Astrocyte of the cerebellum (primary cell): ENCODE measurements around the gene ATP6V1E1.

ENCODE experiments used
- DNase-seq: peaks from one replicate; pipeline ENCODE4 v3.0.0-alpha.2; 2011; ENCODE audit warnings: low read depth
- H3K4me3 ChIP-seq: 2 replicates; pipeline ENCODE4 v1.5.1; 2011; ENCODE audit warnings: mild to moderate bottlenecking, low read depth, low read length, moderate library complexity
- in situ Hi-C: cut with HindIII; loops from 2 replicates; pipeline ENCODE4 v1.10.0; 2017; ENCODE audit warnings: low sequenced_read_pairs
- TF ChIP-seq, protein P1 (sequence below): IDR thresholded peaks from 2 replicates; pipeline ENCODE4 v1.5.1; 2012; ENCODE audit warnings: low read length, low read depth, moderate library complexity, mild to moderate bottlenecking; ENCODE audit errors: missing control alignments

Gene ATP6V1E1

DNA sequence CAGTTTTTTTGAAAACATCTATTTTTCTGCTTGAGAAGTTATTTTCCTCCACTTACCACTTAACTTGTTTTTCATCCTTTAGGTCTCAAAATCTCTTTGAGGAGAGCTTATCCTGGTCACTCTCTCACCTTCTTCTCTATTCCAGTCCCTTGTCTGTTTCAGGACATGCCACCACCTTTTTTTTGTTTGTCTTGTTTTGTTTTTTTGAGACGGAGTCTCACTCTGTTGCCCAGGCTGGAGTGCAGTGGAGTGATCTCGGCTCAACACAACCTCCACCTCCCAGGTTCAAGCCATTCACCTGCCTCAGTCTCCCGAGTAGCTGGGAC is 5.4 kb upstream of the ATP6V1E1 start:
- TF ChIP-seq, protein P1, sequence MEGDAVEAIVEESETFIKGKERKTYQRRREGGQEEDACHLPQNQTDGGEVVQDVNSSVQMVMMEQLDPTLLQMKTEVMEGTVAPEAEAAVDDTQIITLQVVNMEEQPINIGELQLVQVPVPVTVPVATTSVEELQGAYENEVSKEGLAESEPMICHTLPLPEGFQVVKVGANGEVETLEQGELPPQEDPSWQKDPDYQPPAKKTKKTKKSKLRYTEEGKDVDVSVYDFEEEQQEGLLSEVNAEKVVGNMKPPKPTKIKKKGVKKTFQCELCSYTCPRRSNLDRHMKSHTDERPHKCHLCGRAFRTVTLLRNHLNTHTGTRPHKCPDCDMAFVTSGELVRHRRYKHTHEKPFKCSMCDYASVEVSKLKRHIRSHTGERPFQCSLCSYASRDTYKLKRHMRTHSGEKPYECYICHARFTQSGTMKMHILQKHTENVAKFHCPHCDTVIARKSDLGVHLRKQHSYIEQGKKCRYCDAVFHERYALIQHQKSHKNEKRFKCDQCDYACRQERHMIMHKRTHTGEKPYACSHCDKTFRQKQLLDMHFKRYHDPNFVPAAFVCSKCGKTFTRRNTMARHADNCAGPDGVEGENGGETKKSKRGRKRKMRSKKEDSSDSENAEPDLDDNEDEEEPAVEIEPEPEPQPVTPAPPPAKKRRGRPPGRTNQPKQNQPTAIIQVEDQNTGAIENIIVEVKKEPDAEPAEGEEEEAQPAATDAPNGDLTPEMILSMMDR, result no peak
- DNase-seq, result no peak
- H3K4me3 ChIP-seq, result no peak overlapping the region
- in situ Hi-C loops, result no loop called here

GRCh38 chr22:17633217-17633997 is 4.9 kb upstream of the ATP6V1E1 start:
- TF ChIP-seq, protein P1, result no peak
- peak; percentile 50 for DNase-seq
- in situ Hi-C loops, result no loop called here
- no peak overlapping the region for H3K4me3 ChIP-seq

DNA sequence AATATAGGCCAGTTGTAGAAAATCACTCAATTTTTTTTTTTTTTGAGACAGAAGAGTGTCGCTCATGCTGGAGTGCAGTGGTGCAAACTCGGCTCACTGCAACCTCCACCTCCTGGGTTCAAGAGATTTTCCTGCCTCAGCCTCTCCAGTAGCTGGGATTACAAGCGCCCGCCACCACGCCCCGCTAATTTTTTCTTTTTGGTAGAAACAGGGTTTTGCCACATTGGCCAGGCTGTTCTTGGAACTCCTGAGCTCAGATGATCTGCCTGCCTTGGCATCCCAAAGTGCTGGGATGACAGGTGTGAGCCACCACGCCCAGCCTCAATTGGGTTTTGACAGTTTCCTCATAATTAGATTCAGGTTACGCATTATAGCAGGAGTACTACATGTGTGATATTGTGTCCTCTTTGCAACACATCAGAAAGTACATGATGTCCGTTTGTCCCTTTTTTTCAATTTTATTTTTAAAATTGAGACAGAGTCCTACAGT is 2.6 kb upstream of the ATP6V1E1 start:
- TF ChIP-seq, protein P1, result no peak
- no peak for DNase-seq
- in situ Hi-C loops, result no loop called here
- no peak overlapping the region for H3K4me3 ChIP-seq

GRCh38 chr22:17629641-17630040 is 1.1 kb upstream of the ATP6V1E1 start:
- H3K4me3 ChIP-seq, result no peak overlapping the region
- in situ Hi-C loops, result no loop called here
- TF ChIP-seq, protein P1, result no peak
- no peak for DNase-seq

- peak overlapping the region; percentile 89 for H3K4me3 ChIP-seq
- no peak for DNase-seq
Observed at GRCh38 chr22:17629173-17629489, 582 bp upstream of the ATP6V1E1 start.

GRCh38 chr22:17627961-17628405 is 566 bp downstream of the ATP6V1E1 start:
- H3K4me3 ChIP-seq, result peak overlapping the region; percentile 89
- TF ChIP-seq, protein P1, result no peak
- in situ Hi-C loops, result no loop called here
- DNase-seq, result no peak

More at GRCh38 chr22:17629173-17629489, 582 bp upstream of the ATP6V1E1 start:
- in situ Hi-C loops, result no loop called here
- TF ChIP-seq, protein P1, result no peak
